Measurements from ENCODE around the gene RBM33. TPM values are rescaled to one million over a fixed set of nuclear protein-coding genes. Genes with fewer than 3 reads are reported as not detected.

Gene RBM33
- total and polyA plus RNA-seq, 9 of the 15 experiments (the other 6 are each of a cell fraction or from before 2014, with no cell fraction given): 4.4 to 80.7 (median 27.3) TPM

GRCh38 chr7:155809332-155809946, 165.0 kb downstream of the RBM33 start:
- TF ChIP-seq ZNF184 (CRISPR knock-in tag; IDR thresholded peaks at IDR 0.05): no peak
- no peak for TF ChIP-seq RB1 (IDR thresholded peaks at IDR 0.05; ENCODE audit: low read depth)
- no peak for TF ChIP-seq ZC3H8 (IDR thresholded peaks at IDR 0.05)
- no peak for TF ChIP-seq POLR2B (IDR thresholded peaks at IDR 0.05; ENCODE audit: low read depth, partially characterized antibody)
- no peak for TF ChIP-seq NBN (IDR thresholded peaks at IDR 0.05; ENCODE audit: low read depth)
- no peak for TF ChIP-seq GABPB1 (CRISPR knock-in tag; IDR thresholded peaks at IDR 0.05)
- no peak for TF ChIP-seq CREB3L1 (IDR thresholded peaks at IDR 0.05; ENCODE audit: borderline replicate concordance, low read depth)
- no peak for TF ChIP-seq CCAR2 (IDR thresholded peaks at IDR 0.05; ENCODE audit: low read depth, low read length)
- no peak for TF ChIP-seq FOXA3 (CRISPR knock-in tag; conservative IDR thresholded peaks at IDR 0.05 in 1 of 2, IDR thresholded peaks at IDR 0.05 in 1 of 2)
- TF ChIP-seq BRF1 (IDR thresholded peaks at IDR 0.05; ENCODE audit: borderline replicate concordance, extremely low read depth, insufficient read length): no peak
- TF ChIP-seq KAT2B (IDR thresholded peaks at IDR 0.05; ENCODE audit: low read depth, low read length): no peak
- TF ChIP-seq FOXK1 (CRISPR knock-in tag; IDR thresholded peaks at IDR 0.05; ENCODE audit: borderline replicate concordance): no peak
- TF ChIP-seq FIP1L1 (IDR thresholded peaks at IDR 0.05; ENCODE audit: low read depth, low read length, poor library complexity, severe bottlenecking): no peak
- TF ChIP-seq SRSF9 (IDR thresholded peaks at IDR 0.05; ENCODE audit: borderline replicate concordance, low read depth, low read length): no peak
- FAIRE-seq (no peak), ATAC-seq (no peak), DNase-seq (ENCODE audit: extremely low read depth in 1 of 4, low spot score in 3 of 4) (no peak)
- Histone ChIP-seq H3K9me3 (replicated peaks; ENCODE audit: control insufficient read depth, insufficient read depth, low read depth, low read length) (no peaks in the 10 kb centered on the region), H3K27ac (ENCODE audit: extremely low read depth, low read depth, low read length) (no peak overlapping the region), H3K27me3 (ENCODE audit: control insufficient read depth in 2 of 2, insufficient read depth in 2 of 2, low read length in 2 of 2) (peaks cover 61 to 92% of the 10 kb centered on the region in 2 experiments), H3K4me3 (no peak overlapping the region), H2AFZ (ENCODE audit: low read depth, low read length) (no peak overlapping the region), H3K4me2 (ENCODE audit: insufficient read depth, low read length) (no peak overlapping the region), H3K4me1 (replicated peaks in 1 of 2; ENCODE audit: control insufficient read depth in 2 of 2, insufficient read depth in 2 of 2, low read length in 2 of 2) (peaks cover 0 to 45% of the 10 kb centered on the region in 2 experiments; a peak in 2 of 5 replicates), H3K36me3 (ENCODE audit: control insufficient read depth, insufficient read depth, low read length) (no peaks in the 10 kb centered on the region), H3K9ac (ENCODE audit: insufficient read depth in 1 of 2, low read depth in 2 of 2, low read length in 2 of 2) (no peak overlapping the region), H3K9me1 (ENCODE audit: control insufficient read depth, insufficient read depth, low read length) (no peaks in the 10 kb centered on the region), H4K20me1 (replicated peaks; ENCODE audit: control insufficient read depth, insufficient read depth, low read length) (peaks cover 24% of the 10 kb centered on the region), H3K79me2 (ENCODE audit: control insufficient read depth, insufficient read depth, low read length) (no peaks in the 10 kb centered on the region)
- no TSS peak for BruUV-seq (replicated peaks)
- ChIA-PET CTCF (ENCODE audit: low intra/inter-chr PET ratio) (no interaction called here), POLR2A (no interaction called here)
- in situ Hi-C loops (cut with MboI) (loop anchor here (10.0 kb wide), 1 partner anchor 1465 kb away; no protein-coding TSS in a partner anchor), intact Hi-C loops (cut with micrococcal nuclease) (loop anchor here (10.0 kb wide), 1 partner anchor 835 kb away; the partner anchor contains the start of gene RNF32)
- WGBS (ENCODE audit: insufficient coverage, low coverage, missing lambda C conversion rate): 12% methylated on average over 20 of the region's 43 CpGs

Measured in K562 (cell line).